CD4-positive, alpha-beta T cell treated with Interleukin-2 at 100 ng/mL for 4 hours (primary cell): ENCODE results near the gene MRGPRG.
"Not testable (repeated sequence)": the region's sequence is repeated elsewhere in the genome, so short reads cannot be mapped to it uniquely, and the experiment has no call there.

Source experiments
- DNase-seq: peaks from one replicate; pipeline ENCODE4 v3.0.0-alpha.2; 2020; ENCODE audit warnings: low spot score

MRGPRG gene, protein sequence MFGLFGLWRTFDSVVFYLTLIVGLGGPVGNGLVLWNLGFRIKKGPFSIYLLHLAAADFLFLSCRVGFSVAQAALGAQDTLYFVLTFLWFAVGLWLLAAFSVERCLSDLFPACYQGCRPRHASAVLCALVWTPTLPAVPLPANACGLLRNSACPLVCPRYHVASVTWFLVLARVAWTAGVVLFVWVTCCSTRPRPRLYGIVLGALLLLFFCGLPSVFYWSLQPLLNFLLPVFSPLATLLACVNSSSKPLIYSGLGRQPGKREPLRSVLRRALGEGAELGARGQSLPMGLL

DNA sequence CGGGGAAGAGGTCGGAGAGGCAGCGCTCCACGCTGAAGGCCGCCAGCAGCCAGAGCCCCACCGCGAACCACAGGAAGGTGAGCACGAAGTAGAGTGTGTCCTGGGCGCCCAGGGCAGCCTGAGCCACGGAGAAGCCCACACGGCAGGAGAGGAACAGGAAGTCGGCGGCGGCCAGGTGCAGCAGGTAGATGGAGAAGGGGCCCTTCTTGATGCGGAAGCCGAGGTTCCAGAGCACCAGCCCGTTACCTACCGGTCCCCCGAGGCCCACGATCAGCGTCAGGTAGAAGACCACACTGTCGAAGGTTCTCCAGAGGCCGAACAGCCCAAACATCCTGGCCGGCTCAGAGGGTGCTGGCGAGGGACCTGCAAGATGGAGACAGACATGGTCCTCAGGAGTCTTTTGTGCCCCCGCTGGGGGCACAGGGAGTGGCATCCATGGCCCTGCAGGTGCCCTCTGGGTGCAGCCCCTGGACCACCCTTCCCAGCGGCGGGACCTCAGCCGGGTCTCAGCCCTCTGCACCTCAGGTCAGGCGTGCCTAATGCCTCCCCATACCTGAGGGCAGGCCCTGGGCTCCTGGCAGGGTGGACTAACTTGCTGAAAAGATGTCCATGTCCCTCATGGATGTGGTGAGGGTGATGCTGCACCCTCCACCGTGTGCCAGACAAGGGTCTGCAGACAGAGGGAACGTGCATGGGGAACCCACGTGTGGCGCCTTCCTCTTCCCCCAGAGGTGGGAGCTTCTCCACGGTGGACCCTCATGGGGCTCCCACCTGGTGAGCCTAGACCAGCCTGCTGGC lies at the start of gene MRGPRG:
MRGPRG (minus strand) TSS at position 331 of the 798 bp plus-strand sequence; CDS start at position 331, 0 bp downstream.
- DNase-seq = no peak

- not testable (repeated sequence) for DNase-seq
Observed at GRCh38 chr11:3262548-3262947, 43.9 kb upstream of the MRGPRG start.

- not testable (repeated sequence) for DNase-seq
Observed at GRCh38 chr11:3261831-3262230, 43.2 kb upstream of the MRGPRG start.

DNA sequence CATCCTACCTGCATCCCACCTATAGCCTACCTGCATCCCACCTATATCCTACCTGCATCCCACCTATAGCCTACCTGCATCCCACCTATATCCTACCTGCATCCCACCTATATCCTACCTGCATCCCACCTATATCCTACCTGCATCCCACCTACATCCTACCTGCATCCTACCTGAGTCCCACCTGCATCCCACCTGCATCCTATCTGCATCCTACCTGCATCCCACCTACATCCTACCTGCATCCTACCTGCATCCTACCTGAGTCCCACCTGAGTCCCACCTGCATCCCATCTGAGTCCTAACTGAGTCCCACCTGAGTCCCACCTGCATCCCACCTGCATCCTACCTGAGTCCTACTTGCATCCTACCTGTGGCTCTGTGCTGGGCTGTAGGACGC lies 38.9 kb upstream of the MRGPRG start:
- not testable (repeated sequence) for DNase-seq

- not testable (repeated sequence) for DNase-seq
Observed at GRCh38 chr11:3255241-3255640, 36.6 kb upstream of the MRGPRG start.

GRCh38 chr11:3254773-3255172 lies 36.2 kb upstream of the MRGPRG start:
- DNase-seq = not testable (repeated sequence)

DNA sequence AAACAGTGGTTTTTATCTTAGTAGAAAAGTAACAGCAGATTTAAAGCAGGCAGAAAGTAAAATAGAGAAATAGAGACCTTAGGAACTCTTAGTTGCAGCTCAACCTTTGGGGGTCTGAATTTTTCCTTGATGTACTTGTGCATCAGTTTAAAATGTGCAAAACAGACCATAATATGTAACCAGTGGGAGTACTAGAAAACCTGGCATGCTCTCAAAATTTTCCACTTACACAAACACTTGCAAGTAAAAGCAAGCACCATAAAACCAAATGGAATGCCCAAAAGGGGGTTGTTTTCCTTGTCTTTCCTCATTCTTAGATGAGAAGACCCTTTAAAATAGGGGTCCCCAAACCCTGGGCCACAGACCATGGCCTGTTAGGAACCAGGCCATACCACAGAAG lies 26.5 kb upstream of the MRGPRG start:
- DNase-seq = no peak

- no peak for DNase-seq
Observed at GRCh38 chr11:3243880-3244279, 25.3 kb upstream of the MRGPRG start.

DNA sequence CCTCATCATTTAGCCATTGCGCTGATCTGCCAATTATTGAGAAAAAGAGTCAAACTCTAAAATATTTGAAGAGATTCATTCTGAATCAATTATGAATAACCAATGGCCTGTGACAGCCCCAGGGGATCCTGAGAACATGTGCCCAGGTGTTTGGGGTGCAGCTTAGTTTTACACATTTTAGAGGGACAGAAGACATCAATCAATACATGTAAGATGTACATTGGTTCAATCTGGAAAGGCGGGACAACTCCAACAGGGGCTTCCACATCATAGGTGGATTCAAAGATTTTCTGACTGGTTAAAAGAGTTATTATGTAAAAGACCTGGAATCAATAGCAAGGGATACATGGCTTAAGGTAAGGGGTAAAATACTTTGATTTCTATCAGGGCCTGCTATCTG lies 18.5 kb upstream of the MRGPRG start:
- no peak for DNase-seq

DNA sequence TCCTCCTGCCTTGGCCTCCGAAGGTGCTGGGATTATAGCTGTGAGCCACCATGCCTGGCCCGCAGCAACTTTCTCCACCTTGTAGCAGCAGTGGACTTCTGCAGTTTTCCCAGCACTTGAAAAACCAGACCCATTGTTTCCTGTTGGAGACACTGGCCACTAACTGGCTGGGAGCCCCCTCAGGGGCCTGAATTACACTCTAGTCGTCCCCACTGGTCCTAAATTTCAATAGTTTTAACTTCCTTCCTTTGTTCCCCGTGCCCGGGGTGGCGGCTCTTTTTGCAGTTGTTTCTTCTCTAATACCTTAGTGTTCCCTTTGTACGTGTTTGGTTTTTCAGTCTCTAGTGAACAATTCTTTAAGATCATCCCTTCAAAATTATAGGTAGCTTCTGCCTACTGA lies 16.2 kb upstream of the MRGPRG start:
- no peak for DNase-seq

- DNase-seq = no peak
Observed at GRCh38 chr11:3232956-3233355, 14.3 kb upstream of the MRGPRG start.

GRCh38 chr11:3231851-3232744 lies 13.5 kb upstream of the MRGPRG start, which contains the start of gene MRGPRE:
Gene MRGPRE, minus strand, starts transcription at chr11:3232417. Its CDS starts 3,618 bp downstream, at chr11:3228799.
- DNase-seq = no peak

DNA sequence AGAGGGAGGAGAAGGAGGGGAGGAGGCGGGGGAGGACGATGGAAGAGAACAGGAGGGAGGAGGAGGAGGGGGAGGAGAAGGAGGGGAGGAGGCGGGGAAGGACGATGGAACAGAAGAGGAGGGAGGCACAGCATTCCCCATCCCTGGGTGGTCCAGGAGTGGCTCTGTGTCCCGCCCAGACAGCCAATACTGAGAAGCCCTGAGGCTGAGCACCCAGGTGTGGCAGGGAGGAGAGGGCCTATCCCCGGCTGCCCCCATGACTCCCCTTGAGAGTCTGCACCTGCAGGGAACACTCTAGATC lies 12.9 kb upstream of the MRGPRG start:
- no peak for DNase-seq

GRCh38 chr11:3230636-3231549 lies 12.3 kb upstream of the MRGPRG start:
- no peak for DNase-seq

GRCh38 chr11:3229673-3230630 lies 11.3 kb upstream of the MRGPRG start:
- DNase-seq = no peak

DNA sequence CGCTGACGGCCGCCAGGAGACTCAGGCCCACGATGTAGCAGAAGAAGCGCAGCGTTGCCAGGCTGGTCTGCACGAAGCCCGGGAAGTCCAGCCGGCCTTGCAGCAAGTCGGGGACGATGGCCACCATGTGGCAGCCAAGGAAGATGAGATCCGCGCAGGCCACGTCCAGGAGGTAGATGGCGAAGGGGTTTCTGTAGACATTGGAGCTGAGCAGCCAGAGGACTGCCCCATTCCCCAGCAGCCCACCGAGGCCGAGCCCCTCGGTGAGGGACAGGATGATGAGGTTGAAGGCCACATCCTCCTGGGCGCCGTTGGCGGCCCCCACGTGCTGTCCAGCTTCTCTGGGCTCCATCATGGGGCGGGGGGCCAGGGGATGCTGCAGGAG lies 9.8 kb upstream of the MRGPRG start:
- no peak for DNase-seq

DNA sequence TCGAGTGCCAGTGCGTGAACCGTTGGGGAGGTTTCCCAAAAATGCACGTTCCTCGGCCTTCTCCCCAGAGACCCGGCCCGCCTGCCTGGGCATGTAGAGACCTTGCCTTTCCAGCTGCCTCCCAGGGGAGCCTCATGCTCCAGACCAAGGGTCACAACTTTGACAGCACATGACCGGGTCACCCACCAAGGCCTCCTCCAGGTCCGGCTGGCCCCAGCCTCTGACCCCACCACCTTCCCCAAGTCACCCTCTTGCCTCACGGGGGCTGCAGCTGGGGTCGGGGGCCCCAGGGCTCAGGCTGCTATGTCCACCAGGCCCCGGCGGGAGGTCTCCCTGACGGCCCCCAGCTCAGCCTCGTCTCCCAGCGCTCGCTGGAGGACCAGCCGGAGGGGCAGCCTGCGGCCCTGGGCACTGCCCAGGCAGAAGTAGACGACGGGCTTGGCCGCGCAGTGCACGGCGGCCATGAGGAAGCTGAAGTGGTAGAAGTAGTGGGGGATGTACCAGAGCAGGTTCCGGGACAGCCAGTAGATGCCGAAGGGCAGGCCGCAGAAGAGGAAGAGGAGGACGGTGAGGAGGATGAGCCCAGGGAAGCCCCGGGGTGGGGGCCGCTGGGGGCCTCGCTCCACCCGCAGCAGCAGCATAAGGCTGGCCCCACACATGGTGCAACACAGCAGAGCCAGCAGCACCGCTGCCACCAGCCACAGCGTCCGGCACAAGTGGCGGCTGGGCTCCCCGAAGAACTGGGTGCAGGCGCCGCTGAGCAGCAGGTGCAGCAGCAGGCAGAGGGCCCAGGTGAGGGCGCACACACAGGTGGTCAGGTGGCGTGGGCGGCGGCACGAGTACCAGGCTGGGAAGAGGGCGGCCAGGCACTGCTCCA lies 9.2 kb upstream of the MRGPRG start:
- no peak for DNase-seq

DNA sequence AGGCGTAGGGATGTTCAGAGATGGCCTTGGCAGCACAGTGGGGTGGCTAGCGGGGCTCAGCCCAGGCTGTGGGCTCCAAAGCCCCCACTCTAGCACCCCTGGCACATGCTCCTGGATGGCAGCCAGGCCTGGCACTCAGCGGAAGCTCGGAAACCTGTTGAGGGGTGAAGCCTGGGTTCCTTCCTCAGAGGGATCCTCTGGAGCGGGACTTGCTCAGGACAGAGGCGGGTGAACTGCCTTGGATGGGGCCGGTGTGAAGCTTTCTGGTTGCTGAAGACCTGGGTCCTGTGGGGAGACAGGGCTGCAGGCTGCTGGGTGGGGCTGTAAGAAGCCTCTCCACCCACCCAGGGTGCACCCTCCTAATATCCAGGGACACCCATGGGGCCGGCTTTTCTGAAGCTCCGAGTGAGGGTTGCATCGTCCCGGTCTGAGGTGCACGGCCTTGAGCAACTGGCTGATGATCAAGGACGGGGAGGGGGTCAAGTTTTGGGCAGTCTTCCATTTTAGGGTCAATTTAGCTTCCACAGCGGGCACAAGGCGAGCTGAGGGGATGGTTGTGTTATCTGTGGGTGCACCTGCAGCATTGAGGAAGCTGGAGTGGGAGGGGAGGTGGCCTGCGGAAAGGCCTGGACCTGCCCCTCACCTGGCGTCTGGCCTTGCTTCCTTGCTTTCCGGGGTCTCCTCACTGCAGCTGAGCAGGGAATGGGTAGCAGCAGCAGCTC lies 8.4 kb upstream of the MRGPRG start:
- no peak for DNase-seq
